ENCODE measurements around the gene MAGEA8.

MAGEA8 gene

DNA sequence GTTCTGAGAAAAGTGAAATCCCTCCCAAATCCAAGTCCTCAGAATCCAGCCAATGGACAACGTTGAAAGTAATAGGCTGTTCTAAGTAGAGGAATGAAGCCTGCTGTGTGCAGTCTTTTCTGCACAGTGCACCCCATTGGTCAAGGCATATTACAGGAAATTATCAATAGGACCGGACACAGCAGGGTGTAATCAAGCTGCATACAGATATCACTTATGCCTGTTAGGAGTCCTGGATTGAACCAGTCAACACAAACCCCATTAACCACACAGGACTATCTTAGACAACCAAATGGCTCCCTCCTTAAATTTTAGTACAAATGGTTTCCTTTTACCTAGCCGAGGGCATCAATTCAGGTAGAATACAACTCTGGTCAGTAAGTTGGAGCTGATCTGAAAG is 34.2 kb upstream of the MAGEA8 start:
- TF ChIP-seq, protein P1, sequence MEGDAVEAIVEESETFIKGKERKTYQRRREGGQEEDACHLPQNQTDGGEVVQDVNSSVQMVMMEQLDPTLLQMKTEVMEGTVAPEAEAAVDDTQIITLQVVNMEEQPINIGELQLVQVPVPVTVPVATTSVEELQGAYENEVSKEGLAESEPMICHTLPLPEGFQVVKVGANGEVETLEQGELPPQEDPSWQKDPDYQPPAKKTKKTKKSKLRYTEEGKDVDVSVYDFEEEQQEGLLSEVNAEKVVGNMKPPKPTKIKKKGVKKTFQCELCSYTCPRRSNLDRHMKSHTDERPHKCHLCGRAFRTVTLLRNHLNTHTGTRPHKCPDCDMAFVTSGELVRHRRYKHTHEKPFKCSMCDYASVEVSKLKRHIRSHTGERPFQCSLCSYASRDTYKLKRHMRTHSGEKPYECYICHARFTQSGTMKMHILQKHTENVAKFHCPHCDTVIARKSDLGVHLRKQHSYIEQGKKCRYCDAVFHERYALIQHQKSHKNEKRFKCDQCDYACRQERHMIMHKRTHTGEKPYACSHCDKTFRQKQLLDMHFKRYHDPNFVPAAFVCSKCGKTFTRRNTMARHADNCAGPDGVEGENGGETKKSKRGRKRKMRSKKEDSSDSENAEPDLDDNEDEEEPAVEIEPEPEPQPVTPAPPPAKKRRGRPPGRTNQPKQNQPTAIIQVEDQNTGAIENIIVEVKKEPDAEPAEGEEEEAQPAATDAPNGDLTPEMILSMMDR (IDR thresholded peaks at IDR 0.05; ENCODE audit: borderline replicate concordance, control extremely low read depth, extremely low read depth, insufficient read depth, missing control alignments): no peak
- no peak for DNase-seq (ENCODE audit: low spot score)
- in situ Hi-C loops (cut with MboI; ENCODE audit: low sequenced_read_pairs, unreplicated experiment): no loop called here

DNA sequence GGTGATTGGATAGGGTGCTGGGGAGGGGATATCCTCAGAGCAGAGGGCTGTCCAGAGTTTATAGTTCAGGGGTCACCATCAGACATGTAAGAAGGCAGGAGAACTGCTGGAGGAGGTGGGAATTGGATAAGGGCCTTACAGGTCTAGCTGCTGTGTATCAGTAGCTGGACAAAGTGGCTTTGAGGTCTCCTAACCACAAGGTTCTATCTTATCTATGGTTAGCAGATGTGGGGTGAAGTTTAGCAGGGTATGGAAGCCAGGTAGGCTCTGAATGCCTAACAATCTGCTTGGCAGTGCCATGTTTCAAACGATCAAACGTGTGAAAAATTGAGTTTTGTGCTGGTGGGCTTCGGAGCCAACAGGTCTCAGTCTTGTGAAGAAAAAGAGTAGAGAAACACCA is 32.1 kb upstream of the MAGEA8 start:
- in situ Hi-C loops (cut with MboI; ENCODE audit: low sequenced_read_pairs, unreplicated experiment): no loop called here
- TF ChIP-seq, protein P1 (IDR thresholded peaks at IDR 0.05; ENCODE audit: borderline replicate concordance, control extremely low read depth, extremely low read depth, insufficient read depth, missing control alignments): no peak
- no peak for DNase-seq (ENCODE audit: low spot score)

DNA sequence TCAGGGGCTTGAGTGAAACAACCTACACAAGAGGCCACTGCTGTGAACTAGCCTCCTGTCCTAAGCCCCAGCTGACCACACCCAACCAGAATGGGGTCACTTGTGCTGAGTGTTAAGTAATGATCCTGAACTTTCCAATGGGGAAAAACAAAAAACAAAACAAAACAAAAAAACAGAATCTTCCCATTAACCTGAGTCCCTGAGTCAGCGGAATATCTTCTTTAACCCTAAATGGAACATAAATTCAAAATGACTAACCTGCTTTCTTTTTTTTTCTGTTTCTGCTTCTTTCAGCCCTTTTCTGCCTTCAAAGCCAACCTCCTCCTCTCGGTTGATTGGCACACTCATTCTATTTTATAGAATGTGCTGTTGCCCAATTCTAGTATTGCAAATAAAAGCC is 31.2 kb upstream of the MAGEA8 start:
- in situ Hi-C loops (cut with MboI; ENCODE audit: low sequenced_read_pairs, unreplicated experiment): no loop called here
- DNase-seq (ENCODE audit: low spot score): no peak
- TF ChIP-seq, protein P1 (IDR thresholded peaks at IDR 0.05; ENCODE audit: borderline replicate concordance, control extremely low read depth, extremely low read depth, insufficient read depth, missing control alignments): no peak

- TF ChIP-seq, protein P1 (IDR thresholded peaks at IDR 0.05; ENCODE audit: borderline replicate concordance, control extremely low read depth, extremely low read depth, insufficient read depth, missing control alignments): no peak
- DNase-seq (ENCODE audit: low spot score): no peak
- in situ Hi-C loops (cut with MboI; ENCODE audit: low sequenced_read_pairs, unreplicated experiment): no loop called here
Observed at GRCh38 chrX:149851864-149852263, 29.1 kb upstream of the MAGEA8 start.

DNA sequence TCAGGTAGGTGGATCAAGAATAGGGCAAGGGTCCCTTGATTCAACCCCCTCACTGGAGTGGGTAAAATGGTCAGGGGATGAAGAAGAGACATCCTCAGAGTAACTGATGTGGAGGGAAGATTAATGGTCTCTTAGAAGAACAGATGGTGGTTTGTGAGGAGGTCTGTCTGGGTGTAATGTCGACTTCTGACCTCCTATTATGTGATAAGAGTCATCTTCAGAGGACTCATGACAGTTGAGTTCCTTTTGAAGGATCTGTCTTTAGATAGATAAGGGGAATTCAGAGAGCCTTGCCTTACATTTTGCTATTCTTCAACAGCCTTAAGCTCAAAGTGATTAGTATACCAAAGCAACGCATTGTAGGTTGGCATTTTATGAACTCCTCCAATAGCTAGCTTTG is 27.1 kb upstream of the MAGEA8 start:
- TF ChIP-seq, protein P1 (IDR thresholded peaks at IDR 0.05; ENCODE audit: borderline replicate concordance, control extremely low read depth, extremely low read depth, insufficient read depth, missing control alignments): no peak
- in situ Hi-C loops (cut with MboI; ENCODE audit: low sequenced_read_pairs, unreplicated experiment): no loop called here
- no peak for DNase-seq (ENCODE audit: low spot score)

DNA sequence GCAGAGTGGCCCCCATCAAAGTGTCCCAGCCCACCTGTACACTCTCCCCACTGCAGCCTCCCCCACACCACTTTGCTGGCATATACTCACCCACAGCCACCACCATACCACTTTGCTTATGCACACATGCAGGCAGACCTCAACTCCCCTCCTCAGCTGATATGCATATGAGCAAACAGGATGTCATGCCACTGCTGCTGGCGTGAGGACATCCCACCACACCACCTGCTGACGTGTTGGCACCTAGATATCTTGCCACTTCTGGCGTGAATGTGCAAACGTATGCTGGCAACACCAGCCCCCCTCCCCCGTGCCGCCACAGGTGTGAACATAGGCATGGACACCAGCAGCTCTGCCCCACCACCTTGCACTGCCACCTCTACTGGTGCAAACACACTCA is 22.4 kb upstream of the MAGEA8 start:
- in situ Hi-C loops (cut with MboI; ENCODE audit: low sequenced_read_pairs, unreplicated experiment): no loop called here
- TF ChIP-seq, protein P1 (IDR thresholded peaks at IDR 0.05; ENCODE audit: borderline replicate concordance, control extremely low read depth, extremely low read depth, insufficient read depth, missing control alignments): no peak
- DNase-seq (ENCODE audit: low spot score): no peak

- in situ Hi-C loops (cut with MboI; ENCODE audit: low sequenced_read_pairs, unreplicated experiment): no loop called here
- TF ChIP-seq, protein P1 (IDR thresholded peaks at IDR 0.05; ENCODE audit: borderline replicate concordance, control extremely low read depth, extremely low read depth, insufficient read depth, missing control alignments): no peak
- DNase-seq (ENCODE audit: low spot score): no peak
Observed at GRCh38 chrX:149860445-149860844, 20.5 kb upstream of the MAGEA8 start.

All from GM13976 (cell line).